H4 (cell line): ENCODE data around the gene ASAP3. TPM values are rescaled to one million over a fixed set of nuclear protein-coding genes. Genes with fewer than 3 reads are reported as not detected.

Source experiments
- total RNA-seq: library from RNA; depleted of rRNA; stranded (reverse); fragments of >200 nt; shearing (Covaris generic); gene quantifications from 2 replicates; pipeline ENCODE4 v1.2.3, GENCODE V29; 2014; rRNA removed

The ASAP3 gene
- total RNA-seq, 1 experiment from 2014 or later, result 18.4 TPM

Other genes starting within 250 kb of the ASAP3 start
- gene HNRNPR, start 139.9 kb downstream of the ASAP3 start, total RNA-seq, result 165 and 180 TPM in 2 replicates
- 18.0 and 20.8 TPM in 2 replicates for gene ZNF436, start 114.3 kb downstream of the ASAP3 start, total RNA-seq
- gene TCEA3, start 59.4 kb downstream of the ASAP3 start, total RNA-seq, result 0.72 and 0.76 TPM in 2 replicates
- gene E2F2, start 47.1 kb upstream of the ASAP3 start, total RNA-seq, result 4.4 and 5.2 TPM in 2 replicates
- gene ID3, start 75.3 kb upstream of the ASAP3 start, total RNA-seq, result 543 and 586 TPM in 2 replicates
- 1,241 and 1,313 TPM in 2 replicates for gene RPL11, start 207.6 kb upstream of the ASAP3 start, total RNA-seq